Fibroblast of villous mesenchyme (primary cell): ENCODE results near the gene MIOX. TPM values are rescaled to one million over a fixed set of nuclear protein-coding genes. Genes with fewer than 3 reads are reported as not detected.

ENCODE experiments used
- DNase-seq: peaks from one replicate; pipeline ENCODE4 v3.0.0-alpha.2; 2010; ENCODE audit warnings: low read depth
- H3K4me3 ChIP-seq: 2 replicates; pipeline ENCODE4 v1.5.1; 2011; ENCODE audit warnings: low read depth, mild to moderate bottlenecking, low read length
- total RNA-seq: library from RNA; depleted of rRNA; stranded (reverse); fragments of >200 nt; gene quantifications from 2 replicates; pipeline ENCODE4 v1.2.3, GENCODE V29; 2012
- TF ChIP-seq, protein P1 (sequence below): IDR thresholded peaks from 2 replicates; pipeline ENCODE4 v1.5.1; 2012; ENCODE audit warnings: low read depth, mild to moderate bottlenecking, low read length; ENCODE audit not compliant: insufficient read depth

The MIOX gene
- total RNA-seq, 1 donor = not detected

DNA sequence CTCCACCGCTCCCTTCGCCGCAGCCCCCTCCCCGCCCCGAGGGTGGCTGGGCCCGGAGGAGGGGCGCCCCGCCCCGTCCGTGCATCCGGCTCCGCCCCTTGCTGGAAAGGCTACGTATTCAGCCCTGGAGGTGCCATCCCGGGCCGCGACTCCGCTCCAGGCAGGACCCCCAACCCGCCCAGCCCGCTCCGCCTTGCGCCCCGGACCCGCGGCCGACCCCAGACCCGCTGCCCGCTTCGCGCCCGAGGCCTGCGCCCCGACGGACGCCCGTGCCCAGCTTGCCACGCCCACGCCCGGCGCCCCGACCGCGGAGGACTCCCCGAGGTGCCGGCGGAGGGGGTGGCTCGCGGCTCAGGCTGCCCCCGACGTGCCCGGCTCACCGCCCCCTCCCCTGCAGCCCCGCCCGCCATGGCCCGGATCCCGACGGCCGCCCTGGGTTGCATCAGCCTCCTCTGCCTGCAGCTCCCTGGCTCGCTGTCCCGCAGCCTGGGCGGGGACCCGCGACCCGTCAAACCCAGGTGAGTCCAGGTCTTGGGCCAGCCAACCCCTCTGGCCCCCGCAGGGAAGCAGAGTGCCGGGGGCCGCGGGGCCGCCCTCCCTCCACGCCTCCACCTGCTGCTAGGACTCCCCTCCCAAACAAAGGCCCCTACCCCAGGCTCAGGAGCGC is 5.1 kb upstream of the MIOX start, which contains the start of gene ADM2:
ADM2 (plus strand) TSS at position 104 of the 667 bp plus-strand sequence; CDS start at position 409, 305 bp downstream.
- TF ChIP-seq, protein P1, sequence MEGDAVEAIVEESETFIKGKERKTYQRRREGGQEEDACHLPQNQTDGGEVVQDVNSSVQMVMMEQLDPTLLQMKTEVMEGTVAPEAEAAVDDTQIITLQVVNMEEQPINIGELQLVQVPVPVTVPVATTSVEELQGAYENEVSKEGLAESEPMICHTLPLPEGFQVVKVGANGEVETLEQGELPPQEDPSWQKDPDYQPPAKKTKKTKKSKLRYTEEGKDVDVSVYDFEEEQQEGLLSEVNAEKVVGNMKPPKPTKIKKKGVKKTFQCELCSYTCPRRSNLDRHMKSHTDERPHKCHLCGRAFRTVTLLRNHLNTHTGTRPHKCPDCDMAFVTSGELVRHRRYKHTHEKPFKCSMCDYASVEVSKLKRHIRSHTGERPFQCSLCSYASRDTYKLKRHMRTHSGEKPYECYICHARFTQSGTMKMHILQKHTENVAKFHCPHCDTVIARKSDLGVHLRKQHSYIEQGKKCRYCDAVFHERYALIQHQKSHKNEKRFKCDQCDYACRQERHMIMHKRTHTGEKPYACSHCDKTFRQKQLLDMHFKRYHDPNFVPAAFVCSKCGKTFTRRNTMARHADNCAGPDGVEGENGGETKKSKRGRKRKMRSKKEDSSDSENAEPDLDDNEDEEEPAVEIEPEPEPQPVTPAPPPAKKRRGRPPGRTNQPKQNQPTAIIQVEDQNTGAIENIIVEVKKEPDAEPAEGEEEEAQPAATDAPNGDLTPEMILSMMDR = no peak
- DNase-seq = peak; percentile 25
- H3K4me3 ChIP-seq = peak within 1 kb of the TSS; percentile 81

DNA sequence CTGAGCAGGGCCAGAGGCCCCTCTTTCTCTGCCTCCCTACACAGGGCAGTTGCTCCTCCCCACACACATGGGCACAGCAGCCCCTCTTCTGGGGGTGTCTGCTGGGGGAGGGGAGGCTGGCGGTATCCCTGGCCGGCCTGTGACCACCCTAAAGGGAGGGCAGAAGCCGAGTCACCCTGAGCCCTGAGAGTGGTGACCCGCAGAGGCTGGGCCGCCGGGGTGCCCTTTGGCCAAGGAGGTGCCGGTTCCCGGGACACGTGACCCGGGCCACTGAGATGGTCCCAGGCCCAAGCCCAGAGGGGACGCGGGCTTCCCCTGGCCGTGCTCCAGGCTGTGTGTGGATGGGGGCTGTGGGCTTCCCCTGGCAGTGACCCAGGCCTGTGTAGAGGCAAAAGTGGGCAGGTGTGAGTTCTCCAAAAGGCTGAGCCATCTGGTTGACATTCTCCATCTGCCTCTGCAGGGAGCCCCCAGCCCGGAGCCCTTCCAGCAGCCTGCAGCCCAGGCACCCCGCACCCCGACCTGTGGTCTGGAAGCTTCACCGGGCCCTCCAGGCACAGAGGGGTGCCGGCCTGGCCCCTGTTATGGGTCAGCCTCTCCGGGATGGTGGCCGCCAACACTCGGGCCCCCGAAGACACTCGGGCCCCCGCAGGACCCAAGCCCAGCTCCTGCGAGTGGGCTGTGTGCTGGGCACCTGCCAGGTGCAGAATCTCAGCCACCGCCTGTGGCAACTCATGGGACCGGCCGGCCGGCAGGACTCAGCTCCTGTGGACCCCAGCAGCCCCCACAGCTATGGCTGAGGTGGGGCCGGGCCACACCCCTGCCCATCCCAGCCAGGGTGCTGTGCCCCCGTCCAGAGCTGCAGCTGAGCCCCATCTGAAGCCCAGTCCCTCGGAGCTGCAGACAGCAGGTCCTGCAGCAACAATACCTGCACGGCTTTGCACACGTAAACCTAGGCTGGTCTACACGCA is 4.3 kb upstream of the MIOX start:
- TF ChIP-seq, protein P1 = no peak
- no peak for DNase-seq
- peak overlapping the region; percentile 81 for H3K4me3 ChIP-seq

DNA sequence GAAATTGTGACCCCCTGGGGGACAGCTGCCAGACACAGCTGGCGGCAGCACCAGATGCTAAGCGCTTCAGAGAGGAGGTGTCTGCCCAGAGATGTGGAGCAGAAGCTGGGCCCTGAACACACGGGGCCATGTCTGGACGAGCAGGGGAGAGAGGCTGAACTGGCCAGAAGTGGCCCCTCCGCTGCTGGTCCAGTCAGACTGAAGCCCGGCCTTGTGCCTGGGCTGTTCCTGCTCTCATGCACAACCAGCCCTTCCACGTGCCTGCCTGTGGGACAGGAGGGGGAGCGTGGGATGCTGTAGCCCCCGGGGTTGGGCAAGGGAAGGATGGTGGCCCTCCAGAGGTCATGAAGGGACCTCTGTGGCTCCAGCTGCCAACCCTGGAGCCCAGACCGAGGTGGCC is 3.6 kb upstream of the MIOX start:
- H3K4me3 ChIP-seq = peak overlapping the region; percentile 81
- no peak for DNase-seq
- TF ChIP-seq, protein P1 = no peak

DNA sequence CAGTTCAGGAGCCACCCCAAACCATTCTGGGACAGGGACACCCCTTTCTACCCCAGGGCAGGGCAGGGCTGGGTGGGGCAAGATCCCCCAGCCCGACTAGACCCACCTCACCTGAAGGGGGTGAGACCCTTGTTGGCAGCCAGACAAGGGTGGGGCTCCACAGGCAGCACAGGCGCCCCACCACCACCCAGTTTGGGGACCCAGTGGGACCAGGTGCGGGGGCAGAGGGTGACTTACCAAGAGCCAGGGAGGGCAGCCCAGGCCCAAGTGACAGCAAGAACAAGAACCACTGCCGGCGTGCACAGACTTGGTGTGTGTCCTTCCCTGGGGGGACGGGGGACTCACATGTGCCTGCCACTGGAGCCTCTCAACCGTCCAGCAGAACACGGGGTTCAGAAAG is 3.1 kb upstream of the MIOX start:
- TF ChIP-seq, protein P1 = no peak
- no peak for DNase-seq
- H3K4me3 ChIP-seq = no peak overlapping the region

DNA sequence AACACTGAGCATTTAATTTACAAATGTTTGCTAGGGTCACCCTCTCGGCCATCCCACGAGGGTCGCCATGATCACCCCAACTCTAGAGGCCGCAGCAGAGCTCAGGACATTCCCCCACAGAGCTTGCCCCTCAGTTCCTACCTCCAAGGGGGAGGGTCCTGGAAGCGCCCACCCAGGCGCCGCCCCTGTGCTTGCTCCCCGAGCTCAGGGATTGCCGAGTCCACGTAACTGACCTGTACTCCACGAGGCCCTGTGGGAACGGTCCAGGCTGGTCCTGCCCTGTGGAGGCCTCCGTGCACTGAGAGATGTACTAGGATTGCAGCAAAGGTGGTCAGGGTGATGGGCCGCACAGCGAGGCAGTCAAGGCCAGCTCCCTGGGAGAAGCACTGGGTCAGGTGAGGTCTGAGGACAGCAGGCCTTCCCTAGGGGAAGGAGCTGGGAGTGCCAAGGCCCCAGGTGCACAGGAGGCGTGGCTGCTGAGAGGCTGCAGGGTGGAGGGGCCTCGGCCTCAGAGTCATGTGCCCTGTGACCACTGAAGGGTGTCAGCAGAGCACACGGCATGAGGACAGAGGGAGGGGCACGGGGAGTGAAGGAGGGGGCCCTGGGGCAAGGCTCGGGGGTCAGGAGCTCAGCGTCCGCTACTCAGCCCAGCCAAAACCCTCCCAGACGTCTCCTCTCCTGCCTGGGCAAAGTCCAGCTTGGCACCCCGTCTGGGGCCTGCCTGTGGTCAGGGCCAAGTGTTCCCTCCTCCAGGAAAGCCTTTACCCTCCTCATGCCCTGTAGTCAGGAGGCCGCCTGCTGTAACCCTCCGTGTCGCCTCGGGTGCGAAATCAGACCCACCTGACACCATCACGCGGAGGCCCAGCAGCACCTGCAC is 2.4 kb upstream of the MIOX start:
- no peak for DNase-seq
- H3K4me3 ChIP-seq = no peak overlapping the region
- TF ChIP-seq, protein P1 = no peak
